Esophagus squamous epithelium (tissue), 4 donors: Measurements from ENCODE around the gene ENKD1.

ENCODE experiments used
- POLR2A ChIP-seq, 4 donors: fragments of 450-650 bp; IDR thresholded peaks; one replicate each; pipeline ENCODE4 v1.6.1; 2017; ENCODE audit warnings: antibody characterized with exemption in 4 of 4, mild to moderate bottlenecking in 4 of 4, moderate library complexity in 3 of 4
- TF ChIP-seq, protein P1 (sequence below), 6 experiments: fragments of 450-650 bp in 4 of 6; fragments of 200-600 bp in 2 of 6; sonication (generic) in 2 of 6; IDR thresholded peaks; one replicate each; pipeline ENCODE4 v1.5.1; 2016 to 2019; ENCODE audit warnings: antibody characterized with exemption in 6 of 6, mild to moderate bottlenecking in 4 of 6, moderate library complexity in 4 of 6

DNA sequence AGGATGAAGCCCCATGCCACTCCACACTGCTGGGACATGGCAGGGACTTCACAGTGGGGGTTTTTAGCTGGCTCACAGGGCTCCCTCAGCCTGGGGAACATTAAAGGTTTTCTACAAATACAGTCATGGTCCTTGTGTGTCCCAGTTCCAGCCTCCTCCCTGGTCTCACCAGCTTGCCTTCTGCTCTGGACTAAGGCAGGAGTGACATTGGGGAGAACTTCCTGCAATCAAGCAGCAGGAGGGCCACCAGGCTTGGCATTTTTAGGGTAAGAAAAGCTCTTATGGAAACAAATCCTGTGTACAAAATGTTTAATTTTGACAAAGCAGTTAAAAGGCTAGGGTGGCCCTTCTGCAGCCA, 3.9 kb downstream of the ENKD1 start:
- TF ChIP-seq, protein P1, sequence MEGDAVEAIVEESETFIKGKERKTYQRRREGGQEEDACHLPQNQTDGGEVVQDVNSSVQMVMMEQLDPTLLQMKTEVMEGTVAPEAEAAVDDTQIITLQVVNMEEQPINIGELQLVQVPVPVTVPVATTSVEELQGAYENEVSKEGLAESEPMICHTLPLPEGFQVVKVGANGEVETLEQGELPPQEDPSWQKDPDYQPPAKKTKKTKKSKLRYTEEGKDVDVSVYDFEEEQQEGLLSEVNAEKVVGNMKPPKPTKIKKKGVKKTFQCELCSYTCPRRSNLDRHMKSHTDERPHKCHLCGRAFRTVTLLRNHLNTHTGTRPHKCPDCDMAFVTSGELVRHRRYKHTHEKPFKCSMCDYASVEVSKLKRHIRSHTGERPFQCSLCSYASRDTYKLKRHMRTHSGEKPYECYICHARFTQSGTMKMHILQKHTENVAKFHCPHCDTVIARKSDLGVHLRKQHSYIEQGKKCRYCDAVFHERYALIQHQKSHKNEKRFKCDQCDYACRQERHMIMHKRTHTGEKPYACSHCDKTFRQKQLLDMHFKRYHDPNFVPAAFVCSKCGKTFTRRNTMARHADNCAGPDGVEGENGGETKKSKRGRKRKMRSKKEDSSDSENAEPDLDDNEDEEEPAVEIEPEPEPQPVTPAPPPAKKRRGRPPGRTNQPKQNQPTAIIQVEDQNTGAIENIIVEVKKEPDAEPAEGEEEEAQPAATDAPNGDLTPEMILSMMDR (IDR thresholded peaks at IDR 0.05) = no peak
- TF ChIP-seq POLR2A (IDR thresholded peaks at IDR 0.05) = no peak
